ENCODE measurements around the gene AADAT. TPM values are rescaled to one million over a fixed set of nuclear protein-coding genes. Genes with fewer than 3 reads are reported as not detected.

The AADAT gene
- total RNA-seq, 3 donors from 2014 or later (not counting 1 experiment from before 2014, with no cell fraction given): not detected

- Histone ChIP-seq H3K4me3 (ENCODE audit: low read length) (no peak overlapping the region), H3K36me3 (ENCODE audit: control insufficient read depth, insufficient read depth, low read length) (no peaks in the 10 kb centered on the region), H3K9me3 (ENCODE audit: control insufficient read depth, insufficient read depth, low read length) (no peaks in the 10 kb centered on the region), H3K27me3 (ENCODE audit: control insufficient read depth, insufficient read depth, low read length) (no peaks in the 10 kb centered on the region), H3K27ac (ENCODE audit: low read length) (no peak overlapping the region), H3K4me1 (ENCODE audit: control insufficient read depth, insufficient read depth, low read length) (no peaks in the 10 kb centered on the region)
- WGBS (ENCODE audit: insufficient coverage): 65% methylated on average over 3 of the region's 3 CpGs
- no peaks in the 10 kb centered on the region for H3K36me3 Mint-ChIP-seq
- H3K4me1 Mint-ChIP-seq: no peaks in the 10 kb centered on the region
- no peak overlapping the region for H3K27ac Mint-ChIP-seq
- H3K27me3 Mint-ChIP-seq (ENCODE audit: low read depth in 2 of 2): peaks cover 4 to 9% of the 10 kb centered on the region in 2 donors
- H3K9me3 Mint-ChIP-seq: no peaks in the 10 kb centered on the region
- no peak for ATAC-seq
- no peak for TF ChIP-seq CTCF (IDR thresholded peaks at IDR 0.05)
- no peak for DNase-seq
- intact Hi-C loops (cut with micrococcal nuclease): no loop called here
- H3K4me3 Mint-ChIP-seq: no peak overlapping the region
Observed at GRCh38 chr4:170017252-170017651, 72.5 kb downstream of the AADAT start.

GRCh38 chr4:170015285-170015684 lies 74.5 kb downstream of the AADAT start:
- no peaks in the 10 kb centered on the region for H3K4me1 Mint-ChIP-seq
- no peaks in the 10 kb centered on the region for H3K9me3 Mint-ChIP-seq
- Histone ChIP-seq H3K27me3 (ENCODE audit: control insufficient read depth, insufficient read depth, low read length) (no peaks in the 10 kb centered on the region), H3K9me3 (ENCODE audit: control insufficient read depth, insufficient read depth, low read length) (no peaks in the 10 kb centered on the region), H3K4me3 (ENCODE audit: low read length) (no peak overlapping the region), H3K36me3 (ENCODE audit: control insufficient read depth, insufficient read depth, low read length) (no peaks in the 10 kb centered on the region), H3K27ac (ENCODE audit: low read length) (no peak overlapping the region), H3K4me1 (ENCODE audit: control insufficient read depth, insufficient read depth, low read length) (no peaks in the 10 kb centered on the region)
- no peak overlapping the region for H3K27ac Mint-ChIP-seq
- H3K36me3 Mint-ChIP-seq: no peaks in the 10 kb centered on the region
- H3K4me3 Mint-ChIP-seq: no peak overlapping the region
- intact Hi-C loops (cut with micrococcal nuclease): no loop called here
- peaks cover 0 to 9% of the 10 kb centered on the region in 2 donors for H3K27me3 Mint-ChIP-seq (ENCODE audit: low read depth in 2 of 2)
- no peak for TF ChIP-seq CTCF (IDR thresholded peaks at IDR 0.05)
- DNase-seq: no peak
- ATAC-seq: no peak
- 93% methylated on average over 4 of the region's 4 CpGs for WGBS (ENCODE audit: insufficient coverage)

- Mint-ChIP-seq H3K9me3 (no peaks in the 10 kb centered on the region), H3K36me3 (no peaks in the 10 kb centered on the region), H3K4me3 (no peak overlapping the region), H3K27ac (no peak overlapping the region), H3K4me1 (no peaks in the 10 kb centered on the region), H3K27me3 (ENCODE audit: low read depth in 2 of 2) (peaks cover 0 to 9% of the 10 kb centered on the region in 2 donors)
- Histone ChIP-seq H3K27ac (ENCODE audit: low read length) (no peak overlapping the region), H3K27me3 (ENCODE audit: control insufficient read depth, insufficient read depth, low read length) (no peaks in the 10 kb centered on the region), H3K4me1 (ENCODE audit: control insufficient read depth, insufficient read depth, low read length) (no peaks in the 10 kb centered on the region), H3K36me3 (ENCODE audit: control insufficient read depth, insufficient read depth, low read length) (no peaks in the 10 kb centered on the region), H3K4me3 (ENCODE audit: low read length) (no peak overlapping the region), H3K9me3 (ENCODE audit: control insufficient read depth, insufficient read depth, low read length) (no peaks in the 10 kb centered on the region)
- TF ChIP-seq CTCF (IDR thresholded peaks at IDR 0.05): no peak
- WGBS (ENCODE audit: insufficient coverage): 73% methylated on average over 5 of the region's 6 CpGs
- DNase-seq: no peak
- intact Hi-C loops (cut with micrococcal nuclease): no loop called here
- ATAC-seq: no peak
Observed at GRCh38 chr4:170014359-170015011, 75.3 kb downstream of the AADAT start.

- H3K9me3 ChIP-seq (ENCODE audit: control insufficient read depth, insufficient read depth, low read length): no peaks in the 10 kb centered on the region
- no peak for TF ChIP-seq CTCF (IDR thresholded peaks at IDR 0.05)
- no peaks in the 10 kb centered on the region for H3K27me3 ChIP-seq (ENCODE audit: control insufficient read depth, insufficient read depth, low read length)
- Mint-ChIP-seq H3K4me3 (no peak overlapping the region), H3K36me3 (no peaks in the 10 kb centered on the region), H3K27ac (no peak overlapping the region), H3K4me1 (peaks cover 9 to 13% of the 10 kb centered on the region in 2 donors), H3K9me3 (no peaks in the 10 kb centered on the region), H3K27me3 (ENCODE audit: low read depth in 2 of 2) (peaks cover 0 to 9% of the 10 kb centered on the region in 2 donors)
- no peak for DNase-seq
- no peaks in the 10 kb centered on the region for H3K36me3 ChIP-seq (ENCODE audit: control insufficient read depth, insufficient read depth, low read length)
- ATAC-seq: no peak
- H3K27ac ChIP-seq (ENCODE audit: low read length): no peak overlapping the region
- 100% methylated on average over 1 of the region's 2 CpGs for WGBS (ENCODE audit: insufficient coverage)
- H3K4me3 ChIP-seq (ENCODE audit: low read length): no peak overlapping the region
- peaks cover 3% of the 10 kb centered on the region for H3K4me1 ChIP-seq (ENCODE audit: control insufficient read depth, insufficient read depth, low read length)
- intact Hi-C loops (cut with micrococcal nuclease): no loop called here
Observed at GRCh38 chr4:170012629-170012958, 77.2 kb downstream of the AADAT start.
